ENCODE data around the gene CX3CL1.

Gene CX3CL1

GRCh38 chr16:57416084-57416483 lies 43.8 kb downstream of the CX3CL1 start:
- peaks cover 23% of the 10 kb centered on the region for H3K4me1 Mint-ChIP-seq
- H3K27me3 Mint-ChIP-seq = peaks cover 30% of the 10 kb centered on the region
- H3K36me3 Mint-ChIP-seq = no peaks in the 10 kb centered on the region
- no peaks in the 10 kb centered on the region for H3K9me3 Mint-ChIP-seq
- CTCF ChIA-PET = interaction anchor here (1.1 to 5.3 kb wide), 21 partner anchors 7 to 332 kb away, joined by 3 to 161 read pairs (median 6); partner anchors contain the start of genes ARL2BP, CCL17, CIAPIN1 and COQ9
- H3K4me3 Mint-ChIP-seq = no peak overlapping the region
- no peak for DNase-seq
- no peak overlapping the region for H3K27ac Mint-ChIP-seq

GRCh38 chr16:57419506-57419905 lies 47.2 kb downstream of the CX3CL1 start:
- Mint-ChIP-seq H3K4me3 (no peak overlapping the region), H3K27ac (no peak overlapping the region), H3K27me3 (peaks cover 24% of the 10 kb centered on the region), H3K9me3 (no peaks in the 10 kb centered on the region), H3K4me1 (peaks cover 23% of the 10 kb centered on the region), H3K36me3 (no peaks in the 10 kb centered on the region)
- CTCF ChIA-PET = interaction anchor here (0.7 to 5.3 kb wide), 23 partner anchors 10 to 205 kb away, joined by 3 to 161 read pairs (median 4); partner anchors contain the start of genes CCL17, CIAPIN1 and COQ9
- DNase-seq = no peak

GRCh38 chr16:57422026-57422944 lies 50.0 kb downstream of the CX3CL1 start:
- Mint-ChIP-seq H3K36me3 (peaks cover under 1% of the 10 kb centered on the region), H3K27me3 (peaks cover 13% of the 10 kb centered on the region), H3K9me3 (no peaks in the 10 kb centered on the region), H3K27ac (no peak overlapping the region), H3K4me3 (no peak overlapping the region), H3K4me1 (peaks cover 15% of the 10 kb centered on the region)
- CTCF ChIA-PET = interaction anchor here (0.8 to 2.3 kb wide), 6 partner anchors 8 to 227 kb away, joined by 3 to 10 read pairs (median 3); no protein-coding TSS in a partner anchor
- no peak for DNase-seq

- H3K27ac Mint-ChIP-seq = no peak overlapping the region
- no peak for DNase-seq
- H3K36me3 Mint-ChIP-seq = peaks cover 8% of the 10 kb centered on the region
- CTCF ChIA-PET = interaction anchor here (1.4 to 2.3 kb wide), 3 partner anchors 16 to 122 kb away, joined by 3 to 10 read pairs (median 6); no protein-coding TSS in a partner anchor
- H3K9me3 Mint-ChIP-seq = no peaks in the 10 kb centered on the region
- H3K4me3 Mint-ChIP-seq = no peak overlapping the region
- peaks cover 7% of the 10 kb centered on the region for H3K27me3 Mint-ChIP-seq
- peaks cover 11% of the 10 kb centered on the region for H3K4me1 Mint-ChIP-seq
These were observed 50.9 kb downstream of the CX3CL1 start for GRCh38 chr16:57423152-57423551.

GRCh38 chr16:57424583-57424982 lies 52.3 kb downstream of the CX3CL1 start:
- no peak for DNase-seq
- Mint-ChIP-seq H3K27ac (no peak overlapping the region), H3K9me3 (no peaks in the 10 kb centered on the region), H3K36me3 (peaks cover 17% of the 10 kb centered on the region), H3K4me3 (no peak overlapping the region), H3K27me3 (no peaks in the 10 kb centered on the region), H3K4me1 (peaks cover 2% of the 10 kb centered on the region)
- CTCF ChIA-PET = interaction anchor here (1.4 to 1.5 kb wide), 2 partner anchors 20 to 124 kb away, joined by 3 to 6 read pairs; no protein-coding TSS in a partner anchor

GRCh38 chr16:57426356-57426755 lies 54.1 kb downstream of the CX3CL1 start:
- Mint-ChIP-seq H3K4me1 (no peaks in the 10 kb centered on the region), H3K27ac (no peak overlapping the region), H3K9me3 (no peaks in the 10 kb centered on the region), H3K36me3 (peaks cover 33% of the 10 kb centered on the region), H3K4me3 (no peak overlapping the region), H3K27me3 (no peaks in the 10 kb centered on the region)
- DNase-seq = no peak
- CTCF ChIA-PET = interaction anchor here (1.2 kb wide), 1 partner anchor 9 kb away, joined by 7 read pairs; no protein-coding TSS in a partner anchor

GRCh38 chr16:57427307-57427706 lies 55.0 kb downstream of the CX3CL1 start:
- no peak overlapping the region for H3K27ac Mint-ChIP-seq

GRCh38 chr16:57427824-57428223 lies 55.5 kb downstream of the CX3CL1 start:
- no peak overlapping the region for H3K27ac Mint-ChIP-seq
- H3K27me3 Mint-ChIP-seq = no peaks in the 10 kb centered on the region
- no peak for DNase-seq
- no peaks in the 10 kb centered on the region for H3K9me3 Mint-ChIP-seq
- CTCF ChIA-PET = no interaction called here
- peaks cover 4% of the 10 kb centered on the region for H3K4me1 Mint-ChIP-seq
- H3K4me3 Mint-ChIP-seq = no peak overlapping the region
- H3K36me3 Mint-ChIP-seq = peaks cover 42% of the 10 kb centered on the region

More at GRCh38 chr16:57427307-57427706, 55.0 kb downstream of the CX3CL1 start:
- Mint-ChIP-seq H3K9me3 (no peaks in the 10 kb centered on the region), H3K4me1 (peaks cover under 1% of the 10 kb centered on the region), H3K27me3 (no peaks in the 10 kb centered on the region), H3K4me3 (no peak overlapping the region), H3K36me3 (peaks cover 37% of the 10 kb centered on the region)
- CTCF ChIA-PET = no interaction called here
- no peak for DNase-seq

GRCh38 chr16:57430955-57431354 lies 58.7 kb downstream of the CX3CL1 start:
- CTCF ChIA-PET = interaction anchor here (2.9 kb wide), 1 partner anchor 13 kb away, joined by 23 read pairs; no protein-coding TSS in a partner anchor
- Mint-ChIP-seq H3K27ac (peak overlapping the region; percentile 52), H3K4me1 (peaks cover 23% of the 10 kb centered on the region)

GRCh38 chr16:57432505-57432904 lies 60.2 kb downstream of the CX3CL1 start:
- Mint-ChIP-seq H3K4me1 (peaks cover 23% of the 10 kb centered on the region), H3K4me3 (no peak overlapping the region), H3K9me3 (no peaks in the 10 kb centered on the region), H3K27ac (no peak overlapping the region), H3K36me3 (peaks cover 60% of the 10 kb centered on the region), H3K27me3 (no peaks in the 10 kb centered on the region)
- CTCF ChIA-PET = interaction anchor here (1.9 to 2.1 kb wide), 2 partner anchors 15 to 87 kb away, joined by 7 to 21 read pairs; no protein-coding TSS in a partner anchor
- no peak for DNase-seq

More at GRCh38 chr16:57430955-57431354, 58.7 kb downstream of the CX3CL1 start:
- peaks cover 60% of the 10 kb centered on the region for H3K36me3 Mint-ChIP-seq
- H3K27me3 Mint-ChIP-seq = no peaks in the 10 kb centered on the region
- no peak overlapping the region for H3K4me3 Mint-ChIP-seq
- H3K9me3 Mint-ChIP-seq = no peaks in the 10 kb centered on the region
- no peak for DNase-seq

- DNase-seq = no peak
- peaks cover 23% of the 10 kb centered on the region for H3K4me1 Mint-ChIP-seq
- no peaks in the 10 kb centered on the region for H3K27me3 Mint-ChIP-seq
- peaks cover 55% of the 10 kb centered on the region for H3K36me3 Mint-ChIP-seq
- no peak overlapping the region for H3K4me3 Mint-ChIP-seq
- peak overlapping the region; percentile 10 for H3K27ac Mint-ChIP-seq
- CTCF ChIA-PET = interaction anchor here (1.9 to 2.1 kb wide), 2 partner anchors 16 to 86 kb away, joined by 7 to 21 read pairs; no protein-coding TSS in a partner anchor
- H3K9me3 Mint-ChIP-seq = no peaks in the 10 kb centered on the region
These were observed 60.7 kb downstream of the CX3CL1 start for GRCh38 chr16:57432989-57433388.

- peaks cover 23% of the 10 kb centered on the region for H3K4me1 Mint-ChIP-seq
- H3K27ac Mint-ChIP-seq = no peak overlapping the region
- H3K36me3 Mint-ChIP-seq = peaks cover 55% of the 10 kb centered on the region
- no peak for DNase-seq
- no peaks in the 10 kb centered on the region for H3K9me3 Mint-ChIP-seq
- no peaks in the 10 kb centered on the region for H3K27me3 Mint-ChIP-seq
- no peak overlapping the region for H3K4me3 Mint-ChIP-seq
- CTCF ChIA-PET = interaction anchor here (2.1 kb wide), 1 partner anchor 17 kb away, joined by 21 read pairs; no protein-coding TSS in a partner anchor
These were observed 61.7 kb downstream of the CX3CL1 start for GRCh38 chr16:57434003-57434402.
